PC-9 (cell line): ENCODE measurements around the gene C9.

ENCODE experiments used
- EZH2 ChIP-seq: fragments of 200-600 bp; sonication (generic); IDR thresholded peaks from 2 replicates; pipeline ENCODE4 v1.8.0; 2017; ENCODE audit warnings: antibody characterized with exemption, low read depth
- TF ChIP-seq, protein P1 (sequence below): fragments of 200-600 bp; sonication (generic); conservative IDR thresholded peaks from 2 replicates; pipeline ENCODE4 v1.6.1; 2017; ENCODE audit warnings: mixed run types, antibody characterized with exemption, mild to moderate bottlenecking, moderate library complexity

DNA sequence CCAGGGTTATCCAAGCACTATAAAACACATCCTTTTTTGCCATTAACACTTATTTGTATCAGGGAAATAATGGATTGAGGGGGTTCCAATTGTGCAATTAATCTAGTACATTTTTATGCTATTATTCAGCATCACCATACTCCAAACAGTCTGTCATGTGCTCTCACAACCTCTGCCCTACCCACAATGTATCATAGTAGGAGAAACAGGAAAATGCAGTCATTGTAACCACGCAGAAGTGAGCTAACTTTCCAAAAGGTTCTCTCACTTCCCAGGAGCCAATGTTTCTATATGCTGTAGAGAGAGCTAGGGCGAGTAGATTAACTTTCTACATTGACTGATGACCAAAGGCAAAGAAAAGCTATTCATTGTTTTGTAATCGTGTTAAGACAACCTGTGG is 30.7 kb upstream of the C9 start:
- TF ChIP-seq, protein P1, sequence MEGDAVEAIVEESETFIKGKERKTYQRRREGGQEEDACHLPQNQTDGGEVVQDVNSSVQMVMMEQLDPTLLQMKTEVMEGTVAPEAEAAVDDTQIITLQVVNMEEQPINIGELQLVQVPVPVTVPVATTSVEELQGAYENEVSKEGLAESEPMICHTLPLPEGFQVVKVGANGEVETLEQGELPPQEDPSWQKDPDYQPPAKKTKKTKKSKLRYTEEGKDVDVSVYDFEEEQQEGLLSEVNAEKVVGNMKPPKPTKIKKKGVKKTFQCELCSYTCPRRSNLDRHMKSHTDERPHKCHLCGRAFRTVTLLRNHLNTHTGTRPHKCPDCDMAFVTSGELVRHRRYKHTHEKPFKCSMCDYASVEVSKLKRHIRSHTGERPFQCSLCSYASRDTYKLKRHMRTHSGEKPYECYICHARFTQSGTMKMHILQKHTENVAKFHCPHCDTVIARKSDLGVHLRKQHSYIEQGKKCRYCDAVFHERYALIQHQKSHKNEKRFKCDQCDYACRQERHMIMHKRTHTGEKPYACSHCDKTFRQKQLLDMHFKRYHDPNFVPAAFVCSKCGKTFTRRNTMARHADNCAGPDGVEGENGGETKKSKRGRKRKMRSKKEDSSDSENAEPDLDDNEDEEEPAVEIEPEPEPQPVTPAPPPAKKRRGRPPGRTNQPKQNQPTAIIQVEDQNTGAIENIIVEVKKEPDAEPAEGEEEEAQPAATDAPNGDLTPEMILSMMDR = no peak
- no peak for TF ChIP-seq EZH2
